Measurements from ENCODE around the gene EVC2. TPM values are rescaled to one million over a fixed set of nuclear protein-coding genes. Genes with fewer than 3 reads are reported as not detected.
"Not testable (repeated sequence)": the region's sequence is repeated elsewhere in the genome, so short reads cannot be mapped to it uniquely, and the experiment has no call there.

The EVC2 gene
- total RNA-seq, 1 experiment from 2014 or later, result 3.2 TPM

DNA sequence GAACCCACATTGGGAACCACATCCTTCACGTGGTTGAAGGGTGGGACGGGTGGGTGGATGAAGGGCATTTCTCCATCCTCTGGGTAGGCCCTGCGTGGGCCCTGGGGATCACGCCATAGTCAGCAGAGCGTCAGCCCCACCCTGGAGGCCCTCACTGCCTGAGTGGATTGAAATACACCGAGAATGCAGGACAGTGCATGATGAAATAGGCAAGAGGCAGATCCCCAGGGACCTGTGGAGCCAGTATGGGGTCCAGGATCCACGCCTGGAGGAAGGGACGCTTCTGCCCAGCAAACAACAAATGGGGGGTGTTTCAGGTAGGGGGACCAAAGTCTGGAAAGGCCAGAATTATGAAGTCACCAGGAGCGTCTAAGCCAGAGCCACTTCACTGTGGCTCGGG, 22.1 kb upstream of the EVC2 start:
- Histone ChIP-seq H3K9ac (ENCODE audit: low read length) (no peak overlapping the region), H3K4me1 (ENCODE audit: insufficient read depth, low read length) (no peaks in the 10 kb centered on the region), H3K9me3 (ENCODE audit: low read length) (no peaks in the 10 kb centered on the region), H3K36me3 (ENCODE audit: low read depth, low read length) (peaks cover 18% of the 10 kb centered on the region; the same call in 1 of the 2 replicates), H4K20me1 (ENCODE audit: low read length) (no peaks in the 10 kb centered on the region), H3K27ac (ENCODE audit: low read length) (no peak overlapping the region), H3K4me2 (ENCODE audit: low read length) (no peak overlapping the region), H3F3A (ENCODE audit: low read length, unreplicated experiment) (no peaks in the 10 kb centered on the region), H3K27me3 (ENCODE audit: low read length) (no peaks in the 10 kb centered on the region), H2AFZ (ENCODE audit: low read length) (no peak overlapping the region), H3K9me2 (replicated peaks; ENCODE audit: low read length) (no peaks in the 10 kb centered on the region), H3K4me3 (ENCODE audit: low read length) (no peak overlapping the region), H3K79me2 (ENCODE audit: low read length) (peaks cover 16% of the 10 kb centered on the region)
- DNase-seq (no peak), ATAC-seq (no peak)
- ChIA-PET POLR2A (ENCODE audit: unreplicated experiment) (no interaction called here), CTCF (no interaction called here)
- intact Hi-C loops (cut with micrococcal nuclease), result no loop called here
- BruUV-seq (replicated peaks), result no TSS peak
- no peak for TF ChIP-seq EZH2 (IDR thresholded peaks at IDR 0.05; ENCODE audit: low read length, unreplicated experiment)
- TF ChIP-seq, protein P1, sequence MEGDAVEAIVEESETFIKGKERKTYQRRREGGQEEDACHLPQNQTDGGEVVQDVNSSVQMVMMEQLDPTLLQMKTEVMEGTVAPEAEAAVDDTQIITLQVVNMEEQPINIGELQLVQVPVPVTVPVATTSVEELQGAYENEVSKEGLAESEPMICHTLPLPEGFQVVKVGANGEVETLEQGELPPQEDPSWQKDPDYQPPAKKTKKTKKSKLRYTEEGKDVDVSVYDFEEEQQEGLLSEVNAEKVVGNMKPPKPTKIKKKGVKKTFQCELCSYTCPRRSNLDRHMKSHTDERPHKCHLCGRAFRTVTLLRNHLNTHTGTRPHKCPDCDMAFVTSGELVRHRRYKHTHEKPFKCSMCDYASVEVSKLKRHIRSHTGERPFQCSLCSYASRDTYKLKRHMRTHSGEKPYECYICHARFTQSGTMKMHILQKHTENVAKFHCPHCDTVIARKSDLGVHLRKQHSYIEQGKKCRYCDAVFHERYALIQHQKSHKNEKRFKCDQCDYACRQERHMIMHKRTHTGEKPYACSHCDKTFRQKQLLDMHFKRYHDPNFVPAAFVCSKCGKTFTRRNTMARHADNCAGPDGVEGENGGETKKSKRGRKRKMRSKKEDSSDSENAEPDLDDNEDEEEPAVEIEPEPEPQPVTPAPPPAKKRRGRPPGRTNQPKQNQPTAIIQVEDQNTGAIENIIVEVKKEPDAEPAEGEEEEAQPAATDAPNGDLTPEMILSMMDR (conservative IDR thresholded peaks at IDR 0.05; ENCODE audit: low read depth, low read length), result no peak
- no peak for TF ChIP-seq EZH2phosphoT487 (IDR thresholded peaks at IDR 0.05; ENCODE audit: borderline replicate concordance, low read length)

DNA sequence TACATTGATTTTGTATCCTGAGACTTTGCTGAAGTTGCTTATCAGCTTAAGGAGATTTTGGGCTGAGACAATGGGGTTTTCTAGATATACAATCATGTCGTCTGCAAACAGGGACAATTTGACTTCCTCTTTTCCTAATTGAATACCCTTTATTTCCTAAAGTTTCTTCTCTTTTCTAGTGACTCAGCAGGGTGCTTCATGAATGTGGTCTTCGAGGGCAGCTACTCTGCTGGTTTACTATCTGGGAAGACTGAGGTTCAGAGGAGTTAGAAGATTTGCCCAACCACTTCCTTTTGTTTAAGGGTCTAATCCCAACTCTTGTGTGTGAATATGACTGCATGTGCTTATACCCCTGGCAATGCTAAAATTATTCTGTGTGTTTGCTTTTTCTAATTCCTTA, 20.1 kb upstream of the EVC2 start:
- BruUV-seq (replicated peaks); H3K9ac ChIP-seq (ENCODE audit: low read length); H3K27me3 ChIP-seq (ENCODE audit: low read length); CTCF ChIA-PET; H2AFZ ChIP-seq (ENCODE audit: low read length); H3K9me3 ChIP-seq (ENCODE audit: low read length); ATAC-seq; H3K4me1 ChIP-seq (ENCODE audit: insufficient read depth, low read length); H3F3A ChIP-seq (ENCODE audit: low read length, unreplicated experiment); POLR2A ChIA-PET (ENCODE audit: unreplicated experiment); DNase-seq; intact Hi-C loops (cut with micrococcal nuclease); H3K9me2 ChIP-seq (replicated peaks; ENCODE audit: low read length); H4K20me1 ChIP-seq (ENCODE audit: low read length); H3K4me2 ChIP-seq (ENCODE audit: low read length); H3K4me3 ChIP-seq (ENCODE audit: low read length); H3K27ac ChIP-seq (ENCODE audit: low read length): not testable (repeated sequence)
- peaks cover 32% of the 10 kb centered on the region for H3K79me2 ChIP-seq (ENCODE audit: low read length)
- peaks cover 26% of the 10 kb centered on the region for H3K36me3 ChIP-seq (ENCODE audit: low read depth, low read length)

DNA sequence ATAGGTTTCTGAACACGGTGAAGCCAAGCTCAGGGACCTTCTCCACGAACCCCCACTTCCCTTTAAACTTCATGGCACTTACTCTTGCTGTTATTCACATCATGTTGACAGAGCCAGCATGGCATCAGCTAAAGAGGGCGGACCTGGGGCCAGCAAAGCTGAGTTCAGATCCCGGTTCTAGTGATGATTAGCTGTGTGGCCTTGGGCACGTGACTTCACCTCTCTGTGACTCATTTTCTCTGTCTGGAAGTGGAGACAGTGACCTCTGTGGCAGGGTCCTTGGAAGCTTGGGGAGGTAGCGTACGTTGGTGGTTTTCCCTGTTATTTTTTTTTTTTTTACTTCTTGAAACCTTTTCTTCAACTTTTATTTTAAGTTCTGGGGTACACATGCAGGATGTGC, 16.0 kb upstream of the EVC2 start:
- Histone ChIP-seq H3K4me2 (ENCODE audit: low read length) (no peak overlapping the region), H2AFZ (ENCODE audit: low read length) (no peak overlapping the region), H3K9me3 (ENCODE audit: low read length) (no peaks in the 10 kb centered on the region), H3K27ac (ENCODE audit: low read length) (no peak overlapping the region), H3K36me3 (ENCODE audit: low read depth, low read length) (peaks cover 13% of the 10 kb centered on the region), H3K9me2 (replicated peaks; ENCODE audit: low read length) (no peaks in the 10 kb centered on the region), H3K4me1 (ENCODE audit: insufficient read depth, low read length) (peaks cover 20% of the 10 kb centered on the region), H3K79me2 (ENCODE audit: low read length) (peaks cover 42% of the 10 kb centered on the region), H3F3A (ENCODE audit: low read length, unreplicated experiment) (no peaks in the 10 kb centered on the region), H3K4me3 (ENCODE audit: low read length) (no peak overlapping the region), H4K20me1 (ENCODE audit: low read length) (no peaks in the 10 kb centered on the region), H3K9ac (ENCODE audit: low read length) (no peak overlapping the region), H3K27me3 (ENCODE audit: low read length) (no peaks in the 10 kb centered on the region)
- intact Hi-C loops (cut with micrococcal nuclease), result no loop called here
- TF ChIP-seq, protein P1 (conservative IDR thresholded peaks at IDR 0.05; ENCODE audit: low read depth, low read length), result no peak
- no peak for TF ChIP-seq EZH2 (IDR thresholded peaks at IDR 0.05; ENCODE audit: low read length, unreplicated experiment)
- DNase-seq (no peak), ATAC-seq (no peak)
- ChIA-PET CTCF (no interaction called here), POLR2A (ENCODE audit: unreplicated experiment) (no interaction called here)
- BruUV-seq (replicated peaks), result no TSS peak

All from PC-3 (cell line).